HS-27A (cell line): Measurements from ENCODE around the gene RAD51B.
"Not testable (repeated sequence)": the region's sequence is repeated elsewhere in the genome, so short reads cannot be mapped to it uniquely, and the experiment has no call there.

ENCODE experiments used
- DNase-seq: peaks from one replicate; pipeline ENCODE4 v3.0.0-alpha.2; 2012; ENCODE audit warnings: low read depth, missing footprints

RAD51B gene

DNA sequence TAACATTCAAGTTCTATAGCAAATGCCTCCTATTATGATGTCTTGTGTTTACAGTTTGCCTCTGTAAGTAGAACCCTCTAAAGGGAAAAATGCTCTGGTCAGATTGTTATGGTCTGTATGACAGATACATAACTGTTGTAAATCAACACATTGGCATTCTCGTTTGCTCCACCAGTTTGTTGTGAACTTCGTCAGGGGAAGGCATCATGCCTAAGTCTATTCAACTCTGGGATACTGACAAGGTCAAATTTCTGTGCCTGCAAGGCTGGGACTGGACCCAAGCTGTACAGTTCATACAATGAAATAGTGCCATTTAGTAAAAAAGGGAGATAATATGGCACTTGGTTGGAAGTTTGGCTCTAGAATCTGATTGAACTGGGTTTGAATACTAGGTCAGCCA is 392.3 kb downstream of the RAD51B start:
- no peak for DNase-seq

DNA sequence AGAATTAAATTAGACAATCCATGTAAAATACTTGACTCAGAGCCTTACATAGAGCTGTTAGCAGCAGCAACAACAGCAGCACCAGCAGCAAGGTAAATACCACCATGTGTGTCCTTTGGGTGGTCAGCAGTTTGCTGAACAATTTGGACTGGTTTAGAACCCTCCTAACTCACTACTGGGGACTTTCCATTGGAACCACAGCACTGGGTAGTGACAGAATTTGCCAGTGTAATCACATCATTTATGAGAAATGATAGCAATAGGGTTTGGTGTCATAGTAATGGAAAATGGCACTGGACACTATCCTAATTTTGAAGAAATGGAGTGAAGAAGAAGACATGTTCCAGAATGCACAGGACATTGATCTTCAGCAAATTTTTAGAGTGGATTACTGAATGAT is 392.8 kb downstream of the RAD51B start:
- no peak for DNase-seq

- no peak for DNase-seq
Measured at GRCh38 chr14:68214431-68214830, 394.9 kb downstream of the RAD51B start.

DNA sequence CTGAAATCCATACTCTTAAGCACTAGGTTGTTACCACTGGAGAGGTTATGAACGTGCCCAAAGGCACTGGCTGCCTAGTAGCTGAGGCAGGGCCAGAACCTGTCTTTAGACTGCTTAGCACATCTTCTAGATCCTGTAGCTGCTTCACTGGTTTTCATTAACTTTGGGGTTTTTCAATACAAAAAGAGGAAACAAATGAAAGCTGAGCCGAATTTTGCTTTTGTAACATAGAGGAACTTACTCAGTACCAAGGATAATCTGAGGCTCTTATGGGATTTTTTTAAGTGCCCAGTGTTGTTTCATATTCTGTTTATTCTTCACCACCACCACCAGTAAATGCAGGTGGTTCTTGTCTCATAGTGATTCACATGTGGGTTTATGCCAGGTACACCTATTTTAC is 396.1 kb downstream of the RAD51B start:
- no peak for DNase-seq

DNA sequence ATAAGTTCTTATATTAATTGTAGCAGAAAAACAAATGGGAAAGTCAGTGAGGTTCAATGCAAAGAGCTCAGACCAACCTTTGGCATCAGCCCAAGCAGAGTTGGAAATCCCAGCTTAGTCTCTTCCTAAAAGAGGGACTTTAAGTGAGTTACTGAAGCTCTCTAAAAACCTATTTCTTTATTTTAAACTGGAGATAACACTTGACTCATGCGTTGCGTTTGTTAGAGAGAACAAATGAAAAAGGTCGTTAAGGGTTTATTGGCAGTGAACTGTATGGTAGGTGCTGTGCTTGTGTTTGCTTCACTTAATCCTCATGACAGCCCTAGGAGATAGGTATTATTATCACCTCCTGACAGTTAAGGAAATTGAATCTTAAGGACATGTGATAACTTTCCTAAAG is 396.5 kb downstream of the RAD51B start:
- DNase-seq: no peak

DNA sequence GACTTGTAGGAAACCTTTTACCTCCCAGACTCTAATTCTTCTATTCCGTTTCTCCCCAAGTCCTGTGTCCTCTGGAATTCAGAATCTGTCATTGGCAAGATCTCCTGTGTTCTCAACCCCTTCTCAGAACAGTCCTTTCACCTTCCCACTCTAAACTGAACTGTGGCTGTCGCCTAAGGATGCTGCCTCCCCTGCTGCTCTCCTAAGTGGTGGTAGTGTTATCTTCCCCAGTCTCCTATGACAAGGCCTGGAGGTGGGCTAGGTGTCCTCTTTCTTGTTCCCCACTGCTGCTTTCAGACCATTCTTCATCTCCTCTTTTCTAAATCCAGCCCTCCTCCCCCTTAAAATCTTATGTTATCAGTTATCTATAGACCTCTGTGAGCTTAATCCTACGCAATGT is 397.4 kb downstream of the RAD51B start:
- DNase-seq: no peak

DNA sequence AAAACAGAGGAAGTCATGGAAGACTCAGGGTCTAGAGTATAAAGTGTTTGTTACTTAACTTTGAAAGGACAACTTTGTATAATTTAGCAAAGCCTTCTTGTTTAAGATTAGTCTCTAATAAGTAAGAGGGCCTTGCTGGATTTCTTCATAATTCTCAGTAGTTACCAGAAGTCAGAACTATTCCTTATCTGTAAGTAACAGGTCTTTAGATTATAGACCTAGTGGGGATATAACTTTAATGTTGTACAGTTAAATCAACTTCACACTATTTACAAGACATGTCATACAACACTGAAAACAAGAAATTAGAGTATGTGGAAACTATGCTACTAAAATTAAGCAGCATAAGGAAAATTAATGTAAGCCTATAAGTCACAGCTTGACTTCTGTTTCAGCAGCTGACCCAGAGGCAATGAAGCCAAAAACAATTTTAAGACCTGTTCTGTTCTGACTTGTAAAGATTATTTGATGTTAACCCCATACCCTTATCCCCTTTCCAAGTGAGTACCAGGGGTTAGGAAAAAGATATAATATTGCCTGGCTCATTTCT is 398.3 kb downstream of the RAD51B start:
- DNase-seq: no peak

DNA sequence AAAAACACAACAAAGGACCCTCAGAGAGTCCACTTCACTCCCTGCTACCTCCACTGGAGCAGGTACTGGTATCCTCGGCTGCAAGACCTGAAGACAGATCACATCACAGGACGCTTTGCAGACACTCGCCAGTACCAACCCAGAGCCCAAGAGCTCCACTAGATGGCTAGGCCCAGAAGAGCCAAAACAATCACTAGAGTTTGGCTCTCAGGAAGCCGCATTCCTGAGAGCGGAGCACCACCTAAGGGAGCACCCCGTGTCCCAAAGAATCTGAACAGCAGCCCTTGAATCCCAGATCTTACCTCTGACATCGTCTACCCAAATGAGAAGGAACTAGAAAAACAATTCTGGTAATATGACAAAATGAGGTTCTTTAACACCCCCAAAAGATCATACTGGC is 399.8 kb downstream of the RAD51B start:
- DNase-seq: no peak

DNA sequence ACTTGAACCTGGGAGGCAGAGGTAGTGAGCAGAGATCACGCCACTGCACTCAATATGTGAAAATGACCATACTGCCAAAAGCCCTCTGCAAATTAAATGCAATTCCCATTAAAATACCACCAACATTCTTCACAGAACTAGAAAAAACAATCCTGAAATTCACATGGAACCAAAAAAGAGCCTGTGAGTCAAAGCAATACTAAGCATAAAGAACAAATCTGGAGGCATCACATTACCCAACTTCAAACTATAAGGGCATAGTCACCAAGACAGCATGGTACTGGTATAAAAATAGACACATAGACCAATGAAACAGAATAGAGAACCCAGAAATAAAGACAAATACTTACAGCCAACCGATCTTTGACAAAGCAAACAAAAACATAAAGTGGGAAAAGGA is 401.5 kb downstream of the RAD51B start:
- not testable (repeated sequence) for DNase-seq

DNA sequence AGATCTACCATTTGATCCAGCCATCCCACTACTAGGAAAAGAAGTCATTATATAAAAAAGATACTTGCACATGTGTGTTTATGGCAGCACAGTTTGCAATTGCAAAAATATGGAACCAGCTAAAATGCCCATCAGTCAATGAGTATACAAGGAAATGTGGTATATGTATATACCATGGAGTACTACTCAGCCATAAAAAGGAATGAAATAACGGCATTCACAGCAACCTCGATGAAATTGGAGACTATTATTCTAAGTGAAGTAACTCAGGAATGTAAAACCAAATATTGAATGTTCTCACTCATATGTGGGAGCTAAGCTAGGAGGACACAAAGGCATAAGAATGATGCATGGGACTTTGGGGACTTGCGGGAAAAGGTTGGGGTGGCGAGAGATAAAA is 402.6 kb downstream of the RAD51B start:
- DNase-seq: no peak

DNA sequence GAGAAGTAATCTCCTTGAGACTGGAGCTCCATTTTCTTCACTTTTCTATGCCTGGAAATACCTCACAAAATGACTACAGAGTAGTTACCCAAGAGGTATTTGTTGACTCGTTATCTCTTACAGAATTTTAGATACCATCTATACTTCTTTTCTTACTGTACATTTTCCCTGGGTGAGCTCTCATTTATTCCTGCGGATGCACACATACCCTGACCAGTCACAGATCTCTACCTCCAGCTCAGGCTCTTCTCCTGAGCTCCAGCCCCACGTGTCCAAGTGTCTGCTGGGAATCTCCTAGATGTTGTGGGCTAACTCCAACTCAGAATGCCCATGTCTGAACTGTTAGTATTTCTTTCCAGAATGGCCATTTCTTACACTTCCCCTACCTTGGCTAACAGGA is 403.1 kb downstream of the RAD51B start:
- no peak for DNase-seq

DNA sequence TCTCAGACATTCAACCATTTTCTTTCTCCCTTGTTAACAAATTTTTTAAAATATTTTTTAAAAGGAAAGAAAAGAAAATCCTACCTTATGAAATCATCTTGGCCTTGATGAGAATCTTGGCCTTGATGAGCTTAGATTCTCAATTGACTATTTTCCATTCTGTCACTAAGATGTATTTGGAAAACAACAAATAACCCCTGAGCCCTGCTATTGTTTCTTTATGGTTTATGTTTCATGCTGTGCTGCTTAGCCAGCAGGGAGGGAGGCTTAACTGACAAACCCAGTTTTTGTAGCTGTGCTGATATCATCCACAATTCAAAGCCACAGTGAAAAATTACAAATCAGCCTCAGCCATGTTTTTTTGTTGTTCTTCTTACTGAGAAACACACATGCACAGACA is 404.1 kb downstream of the RAD51B start:
- no peak for DNase-seq

DNA sequence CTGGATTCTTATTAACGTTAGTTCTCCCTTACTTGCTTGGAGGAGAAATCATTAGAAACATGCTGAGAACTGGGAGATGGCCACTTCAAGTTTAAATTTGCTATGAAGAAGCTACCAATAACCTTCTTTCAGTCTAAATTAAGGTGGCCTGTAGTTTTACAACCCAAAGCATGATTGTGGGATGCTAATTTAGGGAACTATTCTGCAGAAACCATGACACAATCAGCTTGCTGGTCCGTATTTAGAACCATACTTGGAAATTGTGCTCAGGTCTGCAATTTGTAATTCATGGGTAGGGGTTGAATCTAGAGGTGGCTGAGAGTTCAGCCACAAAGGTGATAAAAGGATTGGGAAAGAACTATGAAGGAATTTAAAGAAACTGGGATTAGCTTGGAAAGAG is 405.7 kb downstream of the RAD51B start:
- no peak for DNase-seq

GRCh38 chr14:68226523-68226922 is 406.9 kb downstream of the RAD51B start:
- DNase-seq: no peak

DNA sequence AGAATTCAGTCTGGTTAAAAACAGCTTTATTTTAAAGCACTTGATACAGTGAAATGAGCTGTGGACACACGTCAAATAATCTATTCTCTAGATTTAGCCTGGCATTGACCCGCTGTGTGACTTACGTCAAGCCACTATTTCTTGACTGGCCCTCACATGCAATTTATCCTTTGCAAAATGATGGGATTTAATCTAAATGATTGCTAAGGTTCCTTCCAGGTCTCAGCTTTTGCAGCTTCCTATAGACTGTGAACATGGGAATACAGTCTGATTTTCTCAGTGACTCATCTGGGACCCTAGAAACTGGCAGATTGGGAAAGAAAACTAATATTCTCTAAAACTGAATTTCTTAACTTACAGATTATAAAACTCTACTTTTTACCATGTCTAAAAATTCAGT is 409.1 kb downstream of the RAD51B start:
- no peak for DNase-seq

DNA sequence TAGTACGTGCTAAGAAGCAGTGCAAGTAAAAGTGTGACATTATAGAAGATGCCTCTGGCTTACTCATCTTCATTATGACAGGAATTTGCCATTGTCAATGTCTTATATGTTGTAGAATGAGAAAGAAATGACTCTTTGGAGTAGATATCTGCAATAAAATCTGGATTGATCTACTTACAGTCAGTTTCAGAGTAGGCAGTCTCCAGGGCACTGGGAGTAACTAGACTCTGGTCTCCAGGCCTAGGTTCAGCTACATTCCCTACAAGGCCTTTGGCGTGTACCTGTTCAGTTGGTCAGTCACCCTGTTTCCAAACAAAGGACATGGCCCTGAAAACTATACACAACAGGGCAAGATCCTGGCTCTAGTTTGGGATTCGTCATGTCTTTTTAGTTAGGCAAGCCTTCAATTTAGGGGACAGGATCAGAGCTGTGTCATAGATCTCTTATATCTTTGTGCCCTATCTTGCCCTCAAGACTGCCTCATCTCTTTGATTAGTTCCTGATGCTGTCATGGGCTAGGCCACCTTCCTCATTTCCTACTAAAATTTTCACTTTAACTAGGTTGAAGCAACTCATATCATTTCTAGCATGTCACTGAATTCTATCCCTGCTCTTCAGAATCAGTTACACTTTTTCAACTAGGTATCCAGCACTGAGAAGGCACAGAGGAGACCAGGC is 410.0 kb downstream of the RAD51B start:
- no peak for DNase-seq

- no peak for DNase-seq
Measured at GRCh38 chr14:68230202-68230949, 410.8 kb downstream of the RAD51B start.

DNA sequence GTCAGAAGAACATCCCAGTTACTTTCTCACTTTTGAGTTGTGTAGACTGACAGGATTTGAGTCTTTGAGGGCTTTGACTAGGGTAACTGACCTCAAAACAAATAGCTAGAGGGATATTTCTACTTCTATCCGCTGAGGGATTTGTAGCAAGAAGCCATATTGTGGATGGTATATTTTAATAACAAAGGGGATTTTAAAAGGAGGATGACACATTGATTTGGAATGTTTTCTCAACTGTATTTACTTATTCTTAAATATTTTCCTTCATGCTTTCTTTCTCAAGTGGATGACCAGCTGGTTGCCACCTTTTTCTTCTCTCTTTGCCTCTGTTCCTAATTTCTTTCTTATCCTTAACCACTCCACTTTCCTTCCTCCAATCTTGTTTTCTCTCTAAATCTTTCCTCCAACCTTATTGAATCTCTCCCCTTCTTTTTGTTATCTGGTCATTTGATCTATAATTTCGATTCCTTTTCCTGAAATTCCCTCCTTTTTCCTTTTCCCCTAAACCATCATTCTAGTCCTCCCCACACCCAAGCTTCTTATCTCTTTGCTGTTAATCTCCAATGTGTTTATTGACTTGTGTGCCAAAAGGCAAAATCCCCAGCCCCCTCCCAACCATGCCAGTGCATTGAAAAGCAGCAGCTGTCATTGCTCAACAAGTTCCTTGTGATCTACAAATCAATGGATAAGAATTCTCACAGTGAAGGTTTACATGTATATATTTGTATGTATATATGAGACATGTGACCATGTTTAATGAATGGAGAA is 411.6 kb downstream of the RAD51B start:
- DNase-seq: peak; percentile 34

DNA sequence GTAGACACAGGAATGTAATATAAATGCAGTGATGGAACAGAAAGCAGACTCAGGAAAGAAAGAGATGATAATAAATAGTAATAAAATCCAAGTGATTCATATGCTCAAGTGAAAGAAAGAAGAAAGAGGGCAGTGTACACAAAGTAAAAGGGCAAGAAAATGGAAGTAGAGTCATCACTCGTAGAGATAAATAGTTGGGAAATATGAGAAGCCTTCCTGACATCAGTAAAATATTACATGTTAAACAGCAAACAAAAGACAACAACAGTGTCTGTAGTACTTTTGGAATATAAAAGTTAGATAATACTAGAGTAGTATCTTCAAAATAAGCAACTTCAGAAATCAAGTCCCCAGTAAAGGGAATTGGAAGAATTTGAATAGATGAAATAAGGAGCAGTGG is 412.3 kb downstream of the RAD51B start:
- no peak for DNase-seq

DNA sequence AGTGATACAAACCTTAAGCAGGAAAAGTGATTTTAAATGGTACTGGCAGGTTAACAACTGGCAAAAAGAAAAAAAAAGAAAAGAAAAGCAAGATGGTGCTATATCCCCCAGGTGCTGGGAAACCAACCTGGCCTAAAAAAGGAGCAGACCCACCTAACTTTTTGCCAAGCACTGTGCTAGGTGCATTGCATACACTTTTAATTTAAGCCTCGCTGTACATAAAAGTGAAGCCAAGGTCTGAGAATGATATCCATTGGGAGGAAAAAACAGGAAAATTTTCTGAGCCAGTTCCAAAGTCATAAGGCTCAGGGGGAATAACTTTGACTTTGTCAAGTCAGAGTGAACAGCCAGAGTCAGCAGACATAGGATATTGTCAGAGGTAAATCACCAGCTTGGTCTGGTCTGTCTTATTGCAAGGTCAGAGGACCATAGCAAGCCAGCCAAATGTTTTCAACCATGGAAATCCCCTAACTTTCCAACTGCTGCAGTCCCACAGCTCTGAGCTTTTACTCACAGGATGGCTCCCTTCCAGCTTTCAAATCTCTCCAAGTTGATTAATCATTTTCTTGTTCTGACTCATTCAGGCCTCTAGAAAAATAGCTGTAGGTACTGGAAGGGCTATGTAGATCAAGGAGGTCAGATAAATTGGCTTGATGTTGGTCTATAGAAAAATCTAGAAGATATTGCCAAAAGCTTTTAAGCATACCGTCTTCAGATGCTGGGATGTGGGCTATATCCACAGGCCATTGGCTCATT is 412.9 kb downstream of the RAD51B start:
- DNase-seq: peak; percentile 97

DNA sequence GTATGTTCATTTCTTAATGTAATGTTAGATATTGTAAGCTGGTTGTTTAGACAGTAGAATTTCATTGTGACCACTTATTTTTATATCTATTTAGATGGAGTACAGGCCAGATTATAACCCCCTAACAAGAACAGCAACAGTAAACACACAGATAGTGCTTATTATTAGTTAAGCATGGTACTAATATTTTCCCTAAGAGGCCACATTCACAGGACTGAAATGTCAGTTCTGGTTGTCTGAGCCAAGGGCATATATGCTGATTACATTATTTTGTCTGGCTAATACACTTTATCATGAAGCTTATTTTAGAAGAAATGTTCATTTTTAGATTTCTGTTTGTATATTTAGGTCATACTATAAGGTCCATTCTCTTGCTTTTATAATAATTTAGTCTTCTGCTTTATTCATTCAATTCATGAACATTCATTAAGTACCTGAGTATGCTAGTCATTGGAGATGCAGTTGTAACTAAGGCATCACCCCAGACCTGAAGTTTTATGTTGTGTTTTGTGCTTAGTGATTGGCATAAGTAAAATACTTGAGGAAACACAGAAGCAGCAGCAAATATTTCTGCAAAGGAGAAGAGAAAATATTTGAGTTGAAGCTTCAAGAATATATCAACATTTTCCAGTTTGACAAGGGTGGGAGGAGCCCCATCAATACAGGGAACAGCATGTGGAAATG is 413.7 kb downstream of the RAD51B start:
- no peak for DNase-seq
